NCI-H2171 (cell line): ENCODE data around the gene TMC3.

Experiments used
- DNase-seq: peaks from one replicate; lab custom pipeline; 2025; lab: John Stamatoyannopoulos, UW

TMC3 gene

GRCh38 chr15:81297603-81298575 is 76.1 kb downstream of the TMC3 start:
- DNase-seq = no peak

GRCh38 chr15:81297147-81297572 is 76.9 kb downstream of the TMC3 start:
- DNase-seq = no peak

DNA sequence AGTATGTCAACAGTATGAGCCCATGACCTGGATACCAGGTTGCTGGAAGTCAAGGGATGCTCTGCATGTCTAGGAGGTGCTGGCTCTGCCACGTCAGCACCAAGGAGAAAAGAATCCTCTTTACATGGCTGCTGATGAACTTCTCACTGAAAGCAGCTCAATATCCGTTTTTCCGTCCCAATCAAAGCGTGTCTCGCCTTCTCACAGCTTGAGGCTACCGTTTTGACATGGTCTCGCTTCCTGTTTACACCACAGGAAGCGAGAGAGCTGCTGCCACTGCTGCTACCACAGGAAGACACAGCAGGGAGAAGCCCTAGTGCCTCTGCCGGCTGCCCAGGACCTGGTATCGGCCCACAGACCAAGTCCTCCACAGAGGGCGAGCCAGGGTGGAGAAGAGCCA is 77.3 kb downstream of the TMC3 start:
- DNase-seq = no peak

DNA sequence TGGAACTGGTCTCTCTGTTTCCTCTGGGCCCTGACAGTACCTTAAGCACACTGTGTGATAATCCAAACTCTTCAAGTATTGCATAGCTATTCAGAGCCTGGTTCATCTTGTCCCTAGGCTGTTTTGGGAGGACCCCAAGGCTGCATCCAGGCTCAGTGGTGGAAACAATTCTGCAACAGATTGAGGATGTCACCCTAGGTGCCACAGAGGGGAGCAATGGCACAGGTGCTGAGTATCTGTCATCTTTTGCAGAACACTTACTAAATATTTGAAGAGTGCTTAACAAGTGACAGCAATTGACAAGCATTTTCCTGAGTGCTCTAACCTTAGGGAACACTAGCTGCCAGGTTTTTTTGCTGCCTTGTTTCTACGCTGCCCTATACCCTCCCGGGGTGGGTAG is 77.8 kb downstream of the TMC3 start:
- no peak for DNase-seq

DNA sequence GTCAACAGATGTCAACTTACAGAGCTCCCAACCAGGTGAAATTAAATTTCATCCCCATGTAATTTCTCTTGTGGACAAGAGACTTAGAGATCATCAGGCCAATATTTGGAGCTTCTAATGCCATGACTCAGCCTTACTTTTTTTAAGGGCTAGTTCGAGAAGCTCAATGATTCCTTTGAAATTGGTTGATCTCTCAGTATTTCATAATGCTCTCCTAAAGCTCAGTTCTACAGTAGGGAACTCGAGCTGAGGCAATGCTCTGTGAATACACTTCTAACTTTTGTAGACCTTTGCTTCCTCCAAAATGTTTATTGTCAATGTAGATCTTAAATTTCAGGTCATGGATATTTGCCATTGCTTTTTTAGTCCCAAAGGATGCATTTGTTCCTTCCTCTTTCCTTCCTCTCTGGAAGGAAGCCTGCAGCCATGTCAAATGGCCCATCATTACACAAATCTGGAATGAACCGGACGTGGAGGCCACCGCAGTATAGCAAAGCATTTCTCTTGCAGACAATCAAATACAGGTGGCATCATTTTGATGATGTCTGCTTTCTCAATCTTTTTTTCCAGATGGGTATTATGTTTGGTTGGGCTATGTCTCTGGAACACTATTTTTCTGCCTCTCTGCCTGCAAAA is 78.4 kb downstream of the TMC3 start:
- no peak for DNase-seq

- DNase-seq = no peak
These were observed 79.5 kb downstream of the TMC3 start for GRCh38 chr15:81294516-81294880.

DNA sequence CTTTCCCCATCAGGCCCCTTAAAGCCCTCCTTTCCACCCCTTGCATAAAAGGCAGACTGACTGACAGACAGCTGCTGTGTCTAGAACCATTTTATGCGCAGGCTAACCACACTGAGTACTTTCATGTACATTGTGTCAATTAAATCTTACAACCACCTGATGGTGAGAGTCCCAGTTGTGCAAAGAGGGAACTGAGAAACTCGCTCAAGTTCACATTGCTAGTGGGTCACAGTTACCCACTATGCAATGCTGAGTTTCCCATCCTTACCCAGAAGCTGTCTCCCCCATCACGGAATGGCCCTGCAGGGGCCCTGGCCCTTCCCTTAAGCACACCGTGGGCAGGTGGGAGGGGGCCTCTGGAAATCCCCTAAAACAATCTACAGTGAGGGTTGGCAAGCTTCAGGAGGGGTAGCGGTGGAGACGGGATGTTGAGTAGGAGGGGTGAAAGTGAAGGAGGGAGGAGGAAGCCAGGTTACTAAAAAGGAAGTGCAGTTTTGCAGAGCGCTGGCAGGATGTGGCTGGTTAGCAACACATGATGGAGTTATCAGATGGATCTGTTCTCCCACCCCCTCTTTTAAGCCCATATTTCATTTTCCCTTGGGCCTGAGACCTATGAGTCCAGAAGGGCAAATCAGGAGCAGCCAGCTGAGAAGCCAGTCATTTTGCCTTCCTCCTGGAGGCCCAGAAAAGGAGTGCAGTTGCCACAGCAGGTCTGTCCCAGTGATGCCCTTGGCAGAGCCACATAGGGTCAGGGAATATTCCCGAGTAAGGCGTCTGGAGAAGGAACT is 80.1 kb downstream of the TMC3 start:
- no peak for DNase-seq

DNA sequence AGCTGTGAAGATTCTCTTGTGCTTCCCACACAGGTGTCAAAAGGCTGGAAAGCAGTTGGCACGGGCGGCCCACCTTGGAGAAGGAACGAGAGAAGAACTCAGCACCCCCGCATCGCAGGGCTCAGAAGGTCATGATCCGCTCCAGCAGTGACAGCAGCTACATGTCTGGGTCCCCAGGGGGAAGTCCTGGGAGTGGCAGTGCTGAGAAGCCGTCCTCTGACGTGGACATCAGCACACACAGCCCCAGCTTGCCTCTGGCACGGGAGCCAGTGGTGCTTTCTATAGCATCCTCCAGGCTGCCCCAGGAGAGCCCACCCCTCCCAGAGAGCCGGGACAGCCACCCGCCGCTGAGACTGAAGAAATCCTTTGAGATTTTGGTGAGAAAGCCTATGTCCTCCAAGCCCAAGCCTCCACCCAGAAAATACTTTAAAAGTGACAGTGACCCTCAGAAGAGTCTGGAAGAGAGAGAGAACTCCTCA is 81.5 kb downstream of the TMC3 start:
- DNase-seq = no peak

DNA sequence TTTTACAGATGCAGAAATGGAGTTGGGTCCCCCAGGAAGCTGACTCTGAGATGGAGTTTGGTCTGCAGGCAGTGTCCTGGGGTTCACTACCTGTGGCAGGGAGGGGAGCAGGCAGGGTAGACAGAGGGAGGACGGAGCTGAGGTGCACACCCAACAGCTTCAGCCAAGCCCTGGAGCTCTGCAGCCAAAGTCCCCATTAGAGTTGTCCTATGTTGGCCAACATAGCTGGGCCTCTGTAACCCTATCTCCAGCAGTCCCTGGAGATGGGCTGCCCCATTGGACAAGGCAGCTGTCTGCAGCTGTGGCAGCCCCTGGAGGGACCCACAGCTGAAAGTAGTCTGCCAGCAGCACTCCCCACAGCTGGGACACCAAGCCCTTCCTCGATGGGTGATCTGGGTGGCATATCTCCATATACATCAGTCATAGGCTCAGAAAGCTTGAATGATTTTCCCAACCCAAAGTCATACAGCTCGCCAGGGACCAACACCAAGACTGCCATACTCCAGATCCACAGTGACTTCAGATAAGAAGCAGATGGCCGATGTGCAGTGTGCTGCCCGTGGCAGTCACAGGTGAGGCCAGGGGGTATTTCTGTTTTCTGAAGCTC is 82.0 kb downstream of the TMC3 start:
- no peak for DNase-seq

DNA sequence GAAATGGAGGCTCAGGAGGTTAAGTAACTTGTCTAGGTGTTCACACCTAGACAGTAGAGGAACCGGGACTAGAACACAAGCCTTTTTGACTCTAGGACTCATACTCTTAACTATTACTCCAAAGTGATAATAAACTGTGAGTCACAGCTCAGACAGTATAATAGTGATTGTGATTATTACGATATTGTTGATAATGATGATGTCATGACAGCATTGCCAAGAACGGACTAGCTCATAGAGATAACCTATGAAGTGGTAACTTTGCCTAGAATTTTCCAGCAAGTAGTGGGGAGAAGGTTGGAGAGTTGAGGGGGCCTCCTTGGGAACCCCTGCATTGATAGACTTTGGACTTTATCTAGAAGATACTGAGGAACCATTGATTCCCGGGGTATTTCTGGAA is 84.1 kb downstream of the TMC3 start:
- no peak for DNase-seq

DNA sequence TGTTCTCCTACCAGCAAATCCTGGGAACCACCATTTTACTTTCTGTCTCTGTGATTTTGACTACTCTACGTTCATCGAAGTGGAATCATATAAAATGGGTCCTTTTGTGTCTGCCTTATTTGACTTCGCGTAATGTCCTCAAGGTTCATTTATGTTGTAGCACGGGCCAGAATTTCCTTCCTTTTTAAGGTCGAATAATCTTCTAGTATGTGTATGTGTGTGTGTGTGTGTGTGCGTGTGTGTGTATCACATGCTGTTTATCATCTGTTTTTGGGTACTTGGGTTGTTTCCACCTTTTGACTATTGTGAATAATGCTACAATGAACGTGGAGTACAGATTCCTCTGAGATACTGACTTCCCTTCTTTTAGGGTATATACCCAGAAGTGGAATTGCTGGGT is 85.4 kb downstream of the TMC3 start:
- no peak for DNase-seq

GRCh38 chr15:81288040-81288439 is 86.0 kb downstream of the TMC3 start:
- no peak for DNase-seq

DNA sequence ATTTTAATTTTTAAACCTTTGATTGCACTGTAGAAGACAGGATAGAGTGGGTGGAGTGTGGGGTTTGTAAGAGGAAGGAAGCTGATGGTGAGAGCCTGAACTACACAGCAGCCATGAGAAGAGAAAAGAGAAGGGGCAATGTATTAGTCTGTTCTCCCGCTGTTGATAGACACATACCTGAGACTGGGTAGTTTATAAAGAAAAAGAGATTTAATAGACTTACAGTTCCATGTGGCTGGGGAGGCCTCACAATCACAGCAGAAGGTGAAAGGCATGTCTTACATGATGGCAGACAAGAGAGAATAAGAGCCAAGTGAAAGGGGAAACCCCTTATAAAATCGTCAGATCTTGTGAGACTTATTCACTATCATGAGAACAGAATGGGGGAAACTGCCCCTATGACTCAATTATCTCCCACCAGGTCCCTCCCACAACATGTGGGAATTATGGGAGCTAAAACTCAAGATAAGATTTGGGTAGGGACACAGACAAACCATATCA is 87.3 kb downstream of the TMC3 start:
- DNase-seq = no peak

GRCh38 chr15:81285461-81285860 is 88.6 kb downstream of the TMC3 start:
- DNase-seq = no peak

DNA sequence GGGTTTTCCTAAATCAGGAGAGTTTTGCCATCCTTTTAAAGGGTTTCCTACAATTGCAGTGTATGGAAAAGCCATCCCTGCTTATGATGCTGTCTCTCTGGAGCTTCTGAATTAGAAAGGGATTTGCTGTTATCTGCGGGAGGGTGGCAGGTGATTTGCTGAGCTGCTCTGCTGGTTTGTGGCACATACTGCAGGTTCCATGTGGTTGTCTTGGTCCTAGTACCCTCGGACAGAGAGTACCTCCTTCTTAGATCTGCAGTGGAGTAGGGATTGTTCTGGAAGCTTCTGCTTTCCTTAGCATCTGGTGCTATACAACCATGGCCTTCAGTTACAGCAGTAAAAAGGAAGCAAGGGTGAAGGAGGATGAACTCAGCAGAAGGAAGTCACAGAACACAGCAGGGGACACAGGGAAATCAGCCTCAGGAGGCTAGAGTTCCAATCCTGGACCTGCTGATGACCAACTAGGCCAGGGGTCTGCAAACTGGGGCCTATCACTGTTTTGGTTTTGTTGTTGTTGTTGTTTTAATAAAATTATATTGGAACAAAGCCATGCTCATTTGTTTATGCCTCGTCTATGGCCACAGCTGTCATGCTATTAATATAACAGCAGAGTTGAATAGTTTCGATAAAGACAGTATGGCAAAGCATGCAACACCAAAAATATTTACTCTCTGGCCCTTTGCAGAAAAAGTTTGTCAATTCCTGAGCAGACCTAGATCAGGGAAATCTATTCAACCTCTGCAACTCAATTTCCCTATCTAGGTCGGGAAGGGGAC is 89.6 kb downstream of the TMC3 start:
- DNase-seq = no peak

DNA sequence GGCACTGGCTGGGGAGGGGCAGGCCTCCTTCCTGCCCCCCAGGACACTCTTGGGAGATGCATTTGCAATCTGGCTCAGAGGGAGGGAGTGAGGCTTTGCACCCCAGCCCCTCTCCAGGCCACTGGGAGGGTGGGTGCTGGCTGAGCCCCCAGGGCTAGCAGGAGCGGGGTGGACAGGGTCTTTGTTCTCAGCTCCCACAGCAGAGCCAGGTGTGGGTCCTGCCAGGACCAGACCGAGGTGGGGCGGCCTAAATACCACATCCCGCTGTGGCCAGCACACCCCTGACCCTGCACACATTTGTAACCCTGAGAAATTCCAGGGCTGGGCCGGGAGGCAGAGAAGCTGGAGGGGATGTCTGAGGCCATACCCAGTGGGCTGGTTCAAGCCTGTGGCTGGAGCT is 91.1 kb downstream of the TMC3 start:
- DNase-seq = no peak

GRCh38 chr15:81282606-81282895 is 91.5 kb downstream of the TMC3 start:
- DNase-seq = no peak

DNA sequence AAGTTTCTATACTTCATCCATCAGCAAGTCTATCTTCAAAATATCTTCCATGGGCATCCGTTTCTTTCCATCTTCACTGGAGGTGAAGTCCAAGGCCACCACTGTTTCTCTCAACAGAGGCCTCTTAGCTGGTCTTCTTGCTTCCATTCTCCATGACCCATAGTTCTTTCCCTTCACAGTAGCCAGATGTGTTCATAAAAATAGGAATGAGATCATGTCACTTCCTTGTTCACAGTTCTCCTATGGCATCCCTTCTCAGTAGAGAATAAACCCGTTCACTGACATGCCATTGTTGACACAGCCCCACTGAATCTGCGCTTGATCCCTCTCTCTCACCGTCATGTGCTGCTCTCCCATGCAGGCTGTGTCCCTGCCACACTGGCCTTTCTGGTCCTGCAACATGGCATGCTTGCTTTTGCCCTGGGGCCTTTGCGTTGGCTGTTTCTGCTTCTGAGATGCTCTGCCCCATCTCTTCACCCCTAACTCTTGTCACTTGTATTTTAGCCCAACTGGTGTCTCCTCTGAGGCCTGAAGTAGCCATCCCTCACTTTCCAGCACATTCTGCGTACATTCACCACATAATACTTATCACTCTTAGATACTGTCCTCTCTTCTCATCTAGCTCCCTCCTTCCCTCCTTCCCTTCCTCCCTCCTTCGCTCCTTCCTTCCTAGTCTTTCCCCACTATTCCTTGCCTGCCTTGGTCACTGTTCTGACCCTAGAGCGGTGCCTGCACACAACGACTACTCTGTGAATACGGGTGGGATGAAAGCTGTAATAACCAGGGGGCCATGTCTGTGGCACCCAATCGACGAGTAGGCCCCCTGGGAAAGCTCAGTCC is 92.0 kb downstream of the TMC3 start:
- DNase-seq = no peak

DNA sequence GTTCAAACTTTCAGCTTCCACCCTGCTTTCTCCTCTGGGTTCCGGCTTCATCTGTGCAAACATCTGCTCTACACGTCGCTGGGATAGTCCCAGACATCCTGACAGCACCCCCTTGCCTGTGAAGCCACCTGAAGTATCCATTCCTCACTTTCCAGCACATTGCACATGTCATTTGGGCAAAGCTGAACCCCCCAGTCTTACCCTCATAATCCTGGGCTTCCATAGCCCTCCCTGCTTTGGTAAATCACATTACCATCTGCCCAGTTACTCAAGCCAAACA is 92.6 kb downstream of the TMC3 start:
- DNase-seq = no peak
